HepG2 (cell line): ENCODE measurements around the gene EVI5. TPM values are rescaled to one million over a fixed set of nuclear protein-coding genes. Genes with fewer than 3 reads are reported as not detected.

ENCODE experiments used
- ATF4 ChIP-seq, 2 experiments: fragments of 450-650 bp in 1 of 2; sonication (generic) in 1 of 2; formaldehyde crosslinking; IDR thresholded peaks; 2 replicates each; pipeline versions ENCODE4 v1.5.0 to v1.8.0; 2020 to 2022; ENCODE audit warnings: mild to moderate bottlenecking in 1 of 2, missing genetic modification reagents in 1 of 2
- FOXP4 ChIP-seq: sonication (generic); formaldehyde crosslinking; IDR thresholded peaks from 2 replicates; pipeline ENCODE4 v1.4.0; 2020; ENCODE audit warnings: missing genetic modification reagents
- GATAD2A ChIP-seq: IDR thresholded peaks from 2 replicates; pipeline ENCODE4 v1.6.1; 2016
- ISL2 ChIP-seq: sonication (generic); formaldehyde crosslinking; IDR thresholded peaks from 2 replicates; pipeline ENCODE4 v1.5.0; 2020; ENCODE audit warnings: missing genetic modification reagents
- KAT8 ChIP-seq: IDR thresholded peaks from 2 replicates; pipeline ENCODE4 v1.6.1; 2016; ENCODE audit warnings: missing genetic modification reagents, missing compliant biosample characterization
- MAFF ChIP-seq: IDR thresholded peaks from 2 replicates; pipeline ENCODE4 v1.6.1; 2011; ENCODE audit warnings: low read depth, low read length, improper control_type of control experiment
- NFYB ChIP-seq: sonication (generic); formaldehyde crosslinking; IDR thresholded peaks from 2 replicates; pipeline ENCODE4 v1.4.0; 2020; ENCODE audit warnings: missing genetic modification reagents
- PAXIP1 ChIP-seq: sonication (generic); formaldehyde crosslinking; conservative IDR thresholded peaks from 2 replicates; pipeline ENCODE4 v1.4.0; 2020; ENCODE audit warnings: mild to moderate bottlenecking, missing genetic modification reagents, moderate library complexity
- SOX13 ChIP-seq, 3 experiments: fragments of 450-650 bp in 1 of 3; sonication (generic) in 1 of 3; formaldehyde crosslinking in 1 of 3; IDR thresholded peaks in 2 of 3; conservative IDR thresholded peaks in 1 of 3; 2 replicates each; pipeline versions ENCODE4 v1.5.0 to v1.6.1; 2016 to 2020; ENCODE audit warnings: antibody characterized with exemption in 1 of 3, mild to moderate bottlenecking in 1 of 3, missing compliant biosample characterization in 1 of 3, missing genetic modification reagents in 1 of 3, moderate library complexity in 1 of 3
- ZNF318 ChIP-seq: sonication (generic); formaldehyde crosslinking; IDR thresholded peaks from 2 replicates; pipeline ENCODE4 v1.4.0; 2020; ENCODE audit warnings: mild to moderate bottlenecking, missing genetic modification reagents
- ZNF441 ChIP-seq: sonication (generic); formaldehyde crosslinking; IDR thresholded peaks from 2 replicates; pipeline ENCODE4 v1.7.0; 2021; ENCODE audit warnings: missing genetic modification reagents, borderline replicate concordance
- polyA plus RNA-seq, 8 experiments: library from polyadenylated mRNA; depleted of rRNA in 3 of 8; stranded (reverse) in 7 of 8; unstranded in 1 of 8; fragments of >200 nt; fragmentation: Illumina TruSeq in 4 of 8; extraction: Trizol in 4 of 8; gene quantifications; 2 replicates each; pipeline versions ENCODE4 v1.2.1 to v1.2.3, GENCODE V29; 2011 to 2016; ENCODE audit warnings: low read depth in 4 of 8, missing spikeins in 1 of 8, mixed read lengths in 1 of 8; ENCODE audit not compliant: insufficient read depth in 1 of 8
- total RNA-seq, 5 experiments: library from RNA; depleted of rRNA; stranded (reverse); fragments of >200 nt; fragmentation: Illumina TruSeq; extraction: Trizol; gene quantifications; 2 replicates each; pipeline ENCODE4 v1.2.3, GENCODE V29; 2016; ENCODE audit warnings: low read depth in 1 of 5

The EVI5 gene
- total and polyA plus RNA-seq, 2 of the 13 experiments (the other 11 are each of a cell fraction or from before 2014, with no cell fraction given), result 4.0 to 12.6 TPM

GRCh38 chr1:92494485-92495141 lies 290.3 kb downstream of the EVI5 start (continued):
- TF ChIP-seq ZNF318 (CRISPR knock-in tag) (no peak), KAT8 (CRISPR knock-in tag) (no peak), ATF4 (CRISPR knock-in tag; IDR thresholded peaks at IDR 0.05) (0 out of 4 replicates have a peak, but pooled peaks of 1 of the 2 experiments have one; percentile 16), NFYB (no peak), ZNF441 (no peak), GATAD2A (peak; percentile 39), ISL2 (CRISPR knock-in tag) (peak; percentile 54; the same call in 1 of the 2 replicates), MAFF (peak; percentile 86), PAXIP1 (peak; percentile 48; the same call in 1 of the 2 replicates), SOX13 (IDR thresholded peaks at IDR 0.05) (no peak), SOX13 (CRISPR knock-in tag; conservative IDR thresholded peaks at IDR 0.05 in 1 of 2, IDR thresholded peaks at IDR 0.05 in 1 of 2) (peak in 1 of 2 experiments; percentile 32; a peak in 1 of 4 replicates), FOXP4 (CRISPR knock-in tag) (peak; percentile 54; the same call in 1 of the 2 replicates)
